ENCODE measurements around the gene ADAM19.

ADAM19 gene

DNA sequence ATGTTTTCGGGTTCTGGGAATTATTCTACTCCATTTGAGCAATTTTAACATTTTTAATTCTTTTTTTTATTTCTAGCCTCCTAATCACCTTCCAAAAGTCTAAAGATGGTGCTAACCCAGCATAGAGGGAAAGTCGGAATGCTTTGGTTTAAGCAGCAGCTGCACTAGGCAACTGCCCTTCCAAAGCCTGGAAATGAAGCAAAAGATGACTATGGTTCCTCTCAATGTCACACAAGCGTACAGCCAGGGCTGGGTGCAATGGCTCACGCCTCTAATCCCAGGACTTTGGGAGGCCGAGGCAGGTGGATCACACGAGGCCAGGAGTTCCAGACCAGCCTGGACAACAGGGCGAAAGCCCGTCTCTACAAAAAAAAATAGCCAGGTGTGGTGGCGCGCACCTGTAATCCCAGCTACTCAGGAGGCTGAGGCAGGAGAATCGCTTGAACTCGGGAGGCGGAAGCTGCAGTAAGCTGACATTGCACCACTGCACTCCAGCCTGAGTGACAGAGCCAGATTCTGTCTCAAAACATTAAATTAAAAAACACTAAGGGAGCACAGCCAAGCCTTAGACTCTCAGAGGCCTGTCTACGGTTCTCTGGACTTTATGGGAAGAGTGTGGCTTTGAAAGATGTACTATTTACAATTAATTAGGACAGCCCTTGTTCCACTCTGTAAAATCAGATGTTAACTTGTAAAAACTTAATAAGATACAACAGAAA is 33.1 kb downstream of the ADAM19 start:
- TF ChIP-seq ZFX (IDR thresholded peaks at IDR 0.05; ENCODE audit: borderline replicate concordance), result no peak
- TF ChIP-seq, protein P1, sequence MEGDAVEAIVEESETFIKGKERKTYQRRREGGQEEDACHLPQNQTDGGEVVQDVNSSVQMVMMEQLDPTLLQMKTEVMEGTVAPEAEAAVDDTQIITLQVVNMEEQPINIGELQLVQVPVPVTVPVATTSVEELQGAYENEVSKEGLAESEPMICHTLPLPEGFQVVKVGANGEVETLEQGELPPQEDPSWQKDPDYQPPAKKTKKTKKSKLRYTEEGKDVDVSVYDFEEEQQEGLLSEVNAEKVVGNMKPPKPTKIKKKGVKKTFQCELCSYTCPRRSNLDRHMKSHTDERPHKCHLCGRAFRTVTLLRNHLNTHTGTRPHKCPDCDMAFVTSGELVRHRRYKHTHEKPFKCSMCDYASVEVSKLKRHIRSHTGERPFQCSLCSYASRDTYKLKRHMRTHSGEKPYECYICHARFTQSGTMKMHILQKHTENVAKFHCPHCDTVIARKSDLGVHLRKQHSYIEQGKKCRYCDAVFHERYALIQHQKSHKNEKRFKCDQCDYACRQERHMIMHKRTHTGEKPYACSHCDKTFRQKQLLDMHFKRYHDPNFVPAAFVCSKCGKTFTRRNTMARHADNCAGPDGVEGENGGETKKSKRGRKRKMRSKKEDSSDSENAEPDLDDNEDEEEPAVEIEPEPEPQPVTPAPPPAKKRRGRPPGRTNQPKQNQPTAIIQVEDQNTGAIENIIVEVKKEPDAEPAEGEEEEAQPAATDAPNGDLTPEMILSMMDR (IDR thresholded peaks at IDR 0.05), result no peak
- H3K27ac ChIP-seq, result no peak overlapping the region

DNA sequence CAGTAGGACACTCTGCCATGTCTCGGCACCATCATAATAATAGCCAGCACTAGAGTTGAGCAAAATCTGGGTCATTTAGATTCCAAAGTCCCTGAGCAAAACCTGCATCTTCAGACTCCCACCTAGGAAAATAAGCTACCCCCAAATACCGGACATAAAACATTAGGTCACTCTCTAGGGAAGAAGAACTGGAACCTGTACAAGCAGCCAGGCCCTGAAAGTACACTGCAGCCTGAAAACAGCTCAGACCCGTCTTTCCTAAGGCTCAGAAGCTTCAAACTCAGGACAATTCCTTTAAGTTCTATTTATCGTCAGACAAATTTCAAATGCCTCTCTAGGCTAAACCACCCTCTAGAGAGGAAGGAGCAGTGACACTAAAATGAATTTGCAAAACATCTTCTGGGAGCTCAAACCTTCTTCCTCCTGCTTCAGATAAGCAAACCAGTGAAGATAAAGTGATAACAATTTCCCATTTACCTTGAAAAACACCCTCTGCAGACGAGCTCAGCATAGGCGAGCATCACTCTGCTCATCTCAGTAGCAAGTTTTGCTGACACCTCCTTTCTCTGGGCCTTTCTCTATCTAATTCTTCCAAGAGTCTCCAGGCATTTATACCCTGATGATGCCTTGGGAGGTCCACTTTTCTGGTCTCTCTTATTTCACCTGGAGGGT is 34.0 kb downstream of the ADAM19 start:
- H3K27ac ChIP-seq, result no peak overlapping the region
- no peak for TF ChIP-seq ZFX (IDR thresholded peaks at IDR 0.05; ENCODE audit: borderline replicate concordance)
- TF ChIP-seq, protein P1 (IDR thresholded peaks at IDR 0.05), result no peak

DNA sequence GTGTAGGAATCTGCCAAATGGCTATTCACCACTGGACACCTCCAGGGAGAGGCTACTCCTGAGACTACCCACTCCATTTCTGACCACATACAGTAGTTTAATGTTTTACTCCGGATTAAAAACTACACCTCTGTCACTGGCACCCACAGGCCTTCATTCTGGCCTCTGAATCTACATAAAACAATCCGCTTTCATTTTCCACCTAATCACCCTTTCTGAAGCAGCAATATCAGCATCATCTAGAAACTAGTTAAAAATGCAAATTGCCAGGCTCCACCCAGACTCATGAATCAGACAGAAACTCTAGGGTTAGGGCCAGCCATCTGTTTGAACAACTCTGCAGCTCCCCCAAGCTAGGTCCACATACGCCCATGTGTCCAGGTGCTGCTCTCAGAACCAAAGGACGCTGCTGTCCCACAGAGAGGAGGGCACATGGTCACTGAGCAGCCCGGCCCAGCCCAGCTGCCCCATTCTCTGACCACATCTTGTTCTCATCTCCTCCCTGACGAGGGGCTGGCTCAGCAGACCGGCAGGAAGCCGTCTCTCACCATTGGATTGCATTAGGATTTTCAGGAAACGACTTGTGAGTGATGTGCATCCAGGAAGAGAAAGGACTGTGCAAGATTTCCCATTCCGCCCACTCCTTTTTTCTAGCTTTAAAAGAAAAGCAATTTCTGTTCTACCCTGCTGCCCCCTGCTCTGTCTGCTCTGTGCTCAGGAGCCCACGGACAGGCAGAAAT is 34.7 kb downstream of the ADAM19 start:
- TF ChIP-seq, protein P1 (IDR thresholded peaks at IDR 0.05), result no peak
- TF ChIP-seq ZFX (IDR thresholded peaks at IDR 0.05; ENCODE audit: borderline replicate concordance), result no peak
- H3K27ac ChIP-seq, result no peak overlapping the region

DNA sequence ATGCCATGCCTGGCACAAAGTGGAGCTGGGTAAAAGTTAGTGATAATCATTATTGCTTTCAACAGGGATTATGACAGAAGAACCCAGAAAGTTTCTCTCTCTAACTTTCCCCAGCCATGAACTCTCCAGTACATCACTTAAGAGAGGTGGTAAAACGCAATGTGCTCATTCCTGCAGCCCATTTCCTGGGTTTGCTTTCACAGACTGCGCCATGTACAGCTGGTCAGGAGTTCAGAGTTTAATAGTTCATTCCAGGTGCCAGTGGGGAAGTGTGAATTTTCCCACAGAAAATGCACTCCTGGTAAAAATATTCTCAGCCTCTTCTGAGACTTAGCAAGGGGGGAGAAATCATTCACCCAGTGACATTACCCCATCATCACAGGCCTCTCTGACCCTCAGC is 35.5 kb downstream of the ADAM19 start:
- H3K27ac ChIP-seq, result no peak overlapping the region
- TF ChIP-seq, protein P1 (IDR thresholded peaks at IDR 0.05), result no peak
- TF ChIP-seq ZFX (IDR thresholded peaks at IDR 0.05; ENCODE audit: borderline replicate concordance), result no peak

- H3K27ac ChIP-seq, result no peak overlapping the region
- TF ChIP-seq, protein P1 (IDR thresholded peaks at IDR 0.05), result no peak
- no peak for TF ChIP-seq ZFX (IDR thresholded peaks at IDR 0.05; ENCODE audit: borderline replicate concordance)
These were observed 36.0 kb downstream of the ADAM19 start for GRCh38 chr5:157539503-157540022.

DNA sequence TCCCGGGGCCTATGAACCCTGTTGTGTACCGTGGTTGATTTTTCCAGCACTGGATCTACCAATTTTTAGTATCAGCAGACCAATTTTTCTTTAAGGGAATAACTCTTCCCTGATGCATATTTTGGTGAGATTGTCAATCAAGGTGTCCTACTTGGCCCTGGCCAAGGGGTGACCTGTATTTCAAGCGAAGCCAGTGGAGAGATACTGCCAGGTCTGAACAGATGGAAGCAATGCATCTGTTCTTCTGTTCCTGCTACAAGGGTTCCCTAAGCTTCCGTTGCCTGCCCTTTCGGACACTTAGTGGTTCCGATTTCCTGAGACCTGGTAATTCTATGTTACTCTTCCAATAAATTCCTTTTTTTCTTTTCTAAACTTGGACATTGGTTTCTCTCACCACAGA is 37.3 kb downstream of the ADAM19 start:
- TF ChIP-seq, protein P1 (IDR thresholded peaks at IDR 0.05), result no peak
- no peak for TF ChIP-seq ZFX (IDR thresholded peaks at IDR 0.05; ENCODE audit: borderline replicate concordance)
- H3K27ac ChIP-seq, result no peak overlapping the region

All from 22Rv1 (cell line).